ENCODE data around the gene VASP. TPM values are rescaled to one million over a fixed set of nuclear protein-coding genes. Genes with fewer than 3 reads are reported as not detected.

The VASP gene
- total and polyA plus RNA-seq, 10 donors: 146 to 386 (median 199) TPM

GRCh38 chr19:45462174-45462573 lies 45.1 kb upstream of the VASP start:
- Histone ChIP-seq H3K4me3 (no peak overlapping the region), H3K9me3 (no peaks in the 10 kb centered on the region), H3K27ac (no peak overlapping the region), H3K36me3 (no peaks in the 10 kb centered on the region), H3K4me1 (peaks cover 0 to 13% (median 5%) of the 10 kb centered on the region in 6 donors), H3K27me3 (replicated peaks in 1 of 7) (peaks cover 0 to 28% (median 0%) of the 10 kb centered on the region in 7 donors)
- TF ChIP-seq CTCF (IDR thresholded peaks at IDR 0.05 in 8 of 11, conservative IDR thresholded peaks at IDR 0.05 in 3 of 11): no peak
- no peak for TF ChIP-seq POLR2AphosphoS5 (IDR thresholded peaks at IDR 0.05)
- no peak for TF ChIP-seq POLR2A (IDR thresholded peaks at IDR 0.05)
- no peak for DNase-seq
- 50 to 58% (median 53%) methylated on average over 4 of the region's 4 CpGs for WGBS, 5 donors
- intact Hi-C loops (cut with DNase I; ENCODE audit: low total_unique reads): no loop called here

- DNase-seq: no peak
- WGBS, 5 donors: 77 to 88% (median 82%) methylated on average over 4 of the region's 4 CpGs
- intact Hi-C loops (cut with DNase I; ENCODE audit: low total_unique reads): no loop called here
Observed at GRCh38 chr19:45463241-45463640, 44.0 kb upstream of the VASP start.

GRCh38 chr19:45464274-45464673 lies 43.0 kb upstream of the VASP start:
- intact Hi-C loops (cut with DNase I; ENCODE audit: low total_unique reads): no loop called here
- no peak for DNase-seq

More at GRCh38 chr19:45463241-45463640, 44.0 kb upstream of the VASP start:
- H3K27me3 ChIP-seq (replicated peaks in 1 of 7): peaks cover 0 to 28% (median 0%) of the 10 kb centered on the region in 7 donors
- no peak for TF ChIP-seq POLR2AphosphoS5 (IDR thresholded peaks at IDR 0.05)
- no peak for TF ChIP-seq CTCF (IDR thresholded peaks at IDR 0.05 in 8 of 11, conservative IDR thresholded peaks at IDR 0.05 in 3 of 11)
- no peak for TF ChIP-seq POLR2A (IDR thresholded peaks at IDR 0.05)
- peaks cover 5 to 22% (median 13%) of the 10 kb centered on the region in 6 donors for H3K4me1 ChIP-seq
- no peaks in the 10 kb centered on the region for H3K9me3 ChIP-seq
- no peak overlapping the region for H3K27ac ChIP-seq
- H3K36me3 ChIP-seq: no peaks in the 10 kb centered on the region
- H3K4me3 ChIP-seq: no peak overlapping the region

More at GRCh38 chr19:45464274-45464673, 43.0 kb upstream of the VASP start:
- Histone ChIP-seq H3K36me3 (no peaks in the 10 kb centered on the region), H3K4me3 (no peak overlapping the region), H3K4me1 (peaks cover 8 to 31% (median 20%) of the 10 kb centered on the region in 6 donors), H3K9me3 (no peaks in the 10 kb centered on the region), H3K27ac (no peak overlapping the region), H3K27me3 (replicated peaks in 1 of 7) (peaks cover 0 to 28% (median 0%) of the 10 kb centered on the region in 7 donors)
- 81 to 95% (median 91%) methylated on average over 2 of the region's 2 CpGs for WGBS, 5 donors
- TF ChIP-seq POLR2AphosphoS5 (IDR thresholded peaks at IDR 0.05) (no peak), CTCF (IDR thresholded peaks at IDR 0.05 in 8 of 11, conservative IDR thresholded peaks at IDR 0.05 in 3 of 11) (no peak)

All from spleen (tissue), 11 donors.